ENCODE data around the gene POLDIP2.
A peak's percentile ranks its signal among the peaks of the same experiment; 100 is the strongest.

Gene POLDIP2

DNA sequence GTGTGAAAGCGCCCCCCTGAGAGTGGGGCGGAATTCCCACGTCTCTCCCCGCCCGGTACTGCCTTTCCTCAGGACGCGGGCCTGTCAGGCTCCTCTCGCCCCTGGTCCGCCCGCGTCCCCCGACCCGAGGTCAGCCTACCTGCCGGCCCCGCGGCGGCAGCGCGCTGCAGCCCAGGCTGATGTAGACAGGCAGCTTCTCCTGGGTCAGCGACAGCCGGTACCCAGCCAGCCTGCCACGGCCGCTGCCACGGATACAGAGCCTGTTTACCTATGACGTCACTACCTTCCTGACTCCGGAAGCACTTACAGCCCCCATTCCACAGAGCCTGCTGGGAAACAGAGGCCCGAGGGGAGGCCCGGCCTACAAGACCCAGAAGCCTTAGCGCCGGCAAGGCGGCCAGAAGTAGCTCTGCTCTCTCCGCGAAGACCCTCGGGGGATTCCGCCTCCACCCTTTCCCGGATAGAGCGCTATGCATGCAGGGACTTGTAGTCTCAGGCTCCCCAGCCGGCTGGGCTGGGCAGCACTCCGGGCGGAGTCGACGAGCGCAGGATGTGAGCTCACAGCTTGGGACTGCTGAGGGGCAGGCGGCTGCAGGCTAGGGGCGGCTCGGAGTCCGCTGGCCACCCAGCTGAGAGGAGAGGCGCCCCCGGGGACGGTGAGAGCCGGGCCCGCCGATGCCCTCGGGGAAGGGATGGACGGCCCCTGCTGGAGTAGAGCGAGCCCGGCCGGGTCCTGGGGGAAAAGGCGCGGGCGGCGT, 21.9 kb downstream of the POLDIP2 start, which contains the start of the genes IFT20 and TNFAIP1:
Gene IFT20, minus strand, starts transcription at position 272 of the 758 bp plus-strand sequence. CDS start 3,487 bp downstream, outside the sequence.
Gene TNFAIP1, plus strand, starts transcription at position 561 of the 758 bp plus-strand sequence. CDS start 3,761 bp downstream, outside the sequence.
- peak; percentile 94 to 100 for DNase-seq (ENCODE audit: low read depth in 1 of 2, low spot score in 1 of 2)
- peak; percentile 56; the same call in 1 of the 2 replicates for TF ChIP-seq JUND (IDR thresholded peaks at IDR 0.05; ENCODE audit: low read depth)
- in situ Hi-C loops (cut with HindIII; ENCODE audit: low pct_unique_long_range_greater_than_20kb, low sequenced_read_pairs), result no loop called here

DNA sequence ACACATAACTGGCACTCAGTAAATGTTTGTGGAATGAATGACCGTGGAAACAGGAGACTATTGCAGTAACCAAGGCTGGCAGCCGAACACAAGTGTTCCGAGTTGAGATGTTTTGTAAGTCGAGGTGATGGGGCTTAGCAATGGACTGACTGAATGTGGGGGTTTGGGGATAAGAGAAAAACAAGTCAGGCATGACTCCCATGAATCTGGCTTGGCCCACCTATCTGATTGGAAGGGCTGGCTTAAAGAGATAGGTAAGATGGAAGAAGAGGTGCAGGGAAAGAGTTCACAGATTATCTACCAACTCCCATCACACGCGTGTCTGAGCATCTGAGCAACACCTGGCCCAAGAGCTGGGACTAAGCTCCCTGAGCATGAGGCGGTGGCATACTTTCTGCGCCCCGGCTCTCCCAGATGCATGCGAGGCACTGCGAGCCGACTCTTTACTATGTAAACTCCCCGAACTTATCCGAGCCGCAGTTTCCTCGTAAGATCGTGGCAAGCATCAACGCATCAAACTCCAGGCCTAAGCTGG, 22.6 kb downstream of the POLDIP2 start:
- DNase-seq (ENCODE audit: low read depth in 1 of 2, low spot score in 1 of 2), result no peak

DNA sequence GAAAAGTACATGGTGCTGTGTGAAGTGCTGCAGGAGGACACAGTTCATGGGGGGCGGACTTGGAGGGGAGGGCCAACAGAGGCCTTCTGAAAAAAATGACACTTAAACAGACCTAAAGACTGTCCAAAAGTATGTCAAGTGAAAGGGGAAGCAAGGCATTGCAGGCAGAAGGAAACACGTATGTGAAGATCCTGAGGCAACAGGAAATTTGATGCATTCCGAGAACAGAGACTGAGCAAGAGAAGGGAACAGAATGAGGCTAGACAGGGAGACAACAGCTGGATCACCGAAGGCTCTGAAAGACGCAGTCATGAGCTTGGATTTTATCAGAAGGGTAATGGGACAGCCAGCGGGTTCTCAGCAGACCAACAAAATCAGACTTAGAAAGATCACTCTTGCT, 23.2 kb downstream of the POLDIP2 start:
- DNase-seq (ENCODE audit: low read depth in 1 of 2, low spot score in 1 of 2), result no peak
- in situ Hi-C loops (cut with HindIII; ENCODE audit: low pct_unique_long_range_greater_than_20kb, low sequenced_read_pairs), result no loop called here
- no peak for TF ChIP-seq JUND (IDR thresholded peaks at IDR 0.05; ENCODE audit: low read depth)

More for the DNA sequence above, 22.6 kb downstream of the POLDIP2 start:
- TF ChIP-seq JUND (IDR thresholded peaks at IDR 0.05; ENCODE audit: low read depth), result no peak
- in situ Hi-C loops (cut with HindIII; ENCODE audit: low pct_unique_long_range_greater_than_20kb, low sequenced_read_pairs), result no loop called here

DNA sequence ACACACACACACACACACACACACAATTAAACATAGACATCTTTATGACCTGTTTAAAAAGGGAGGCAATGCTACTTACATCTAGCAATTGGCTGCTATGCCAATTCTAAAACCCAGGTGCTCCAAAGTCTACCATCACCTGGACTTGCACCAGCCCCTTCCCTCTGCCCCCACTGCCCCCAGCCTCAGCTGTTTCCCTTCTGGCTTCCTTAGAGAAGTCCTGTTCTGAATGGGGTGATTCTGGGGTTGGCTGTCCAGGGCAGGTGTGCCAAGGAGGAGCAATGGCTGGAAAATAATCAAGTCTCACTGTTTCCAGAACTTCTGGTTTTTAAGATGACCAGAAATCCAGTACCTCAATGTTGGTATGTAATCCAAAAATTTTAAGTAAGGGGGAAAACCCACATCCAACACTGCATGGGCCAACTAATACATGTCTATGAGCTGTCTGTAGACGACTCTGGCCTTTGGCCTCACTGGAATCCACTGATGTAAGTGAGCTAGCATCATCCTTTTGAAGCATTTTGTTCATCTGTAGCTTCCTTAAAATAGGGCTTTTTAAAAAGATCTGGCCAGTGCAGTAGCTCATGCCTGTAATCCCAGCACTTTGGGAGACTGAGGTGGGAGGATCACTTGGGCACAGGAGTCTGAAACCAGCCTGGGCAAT, 24.1 kb downstream of the POLDIP2 start:
- no peak for DNase-seq (ENCODE audit: low read depth in 1 of 2, low spot score in 1 of 2)
- in situ Hi-C loops (cut with HindIII; ENCODE audit: low pct_unique_long_range_greater_than_20kb, low sequenced_read_pairs), result no loop called here
- no peak for TF ChIP-seq JUND (IDR thresholded peaks at IDR 0.05; ENCODE audit: low read depth)

DNA sequence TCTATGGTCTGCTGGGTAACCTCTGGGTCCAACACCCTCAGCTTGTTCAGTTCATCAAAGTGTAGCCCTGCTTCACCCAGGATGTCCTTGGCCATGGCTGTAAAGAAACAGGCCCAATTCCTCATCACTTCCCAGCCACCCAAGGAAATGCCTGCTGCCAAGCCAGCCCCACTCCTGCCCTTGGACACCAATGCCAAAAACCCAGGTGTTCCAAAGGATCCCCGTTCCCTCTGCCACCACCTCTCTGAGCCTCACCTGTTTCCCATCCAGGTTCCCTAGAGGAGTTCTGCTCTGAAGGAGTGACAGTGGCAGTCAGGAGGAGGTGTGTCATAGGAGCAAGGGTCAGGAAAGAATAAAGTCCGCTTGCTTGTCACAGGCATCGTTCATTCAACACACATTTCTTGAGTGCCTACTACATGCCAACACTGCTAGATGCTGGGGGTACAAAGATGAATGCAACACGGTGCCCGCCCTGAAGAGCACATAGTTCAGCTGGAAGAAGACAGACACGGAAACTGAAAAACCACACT, 25.4 kb downstream of the POLDIP2 start:
- no peak for TF ChIP-seq JUND (IDR thresholded peaks at IDR 0.05; ENCODE audit: low read depth)
- in situ Hi-C loops (cut with HindIII; ENCODE audit: low pct_unique_long_range_greater_than_20kb, low sequenced_read_pairs), result no loop called here
- DNase-seq (ENCODE audit: low read depth in 1 of 2, low spot score in 1 of 2), result no peak

DNA sequence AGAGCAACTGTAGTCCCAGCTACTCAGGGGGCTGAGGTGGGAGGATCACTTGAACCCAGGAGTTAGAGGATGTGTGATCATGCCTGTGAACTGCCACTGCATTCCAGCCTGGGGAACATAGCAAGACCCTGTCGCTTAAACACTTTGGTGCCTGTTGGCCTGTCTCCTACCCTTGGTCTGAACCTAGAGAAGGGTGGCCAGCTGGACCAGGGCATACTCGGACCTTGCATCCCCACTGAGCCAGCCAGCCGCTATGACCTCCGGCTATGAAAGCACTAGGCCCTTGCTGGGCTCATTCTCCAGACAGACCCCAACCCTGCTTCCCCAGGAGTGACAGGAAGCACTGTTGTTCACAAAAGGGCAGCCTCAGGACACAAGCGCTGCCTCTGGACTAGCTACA, 26.7 kb downstream of the POLDIP2 start:
- in situ Hi-C loops (cut with HindIII; ENCODE audit: low pct_unique_long_range_greater_than_20kb, low sequenced_read_pairs), result no loop called here
- DNase-seq (ENCODE audit: low read depth in 1 of 2, low spot score in 1 of 2), result no peak
- no peak for TF ChIP-seq JUND (IDR thresholded peaks at IDR 0.05; ENCODE audit: low read depth)

DNA sequence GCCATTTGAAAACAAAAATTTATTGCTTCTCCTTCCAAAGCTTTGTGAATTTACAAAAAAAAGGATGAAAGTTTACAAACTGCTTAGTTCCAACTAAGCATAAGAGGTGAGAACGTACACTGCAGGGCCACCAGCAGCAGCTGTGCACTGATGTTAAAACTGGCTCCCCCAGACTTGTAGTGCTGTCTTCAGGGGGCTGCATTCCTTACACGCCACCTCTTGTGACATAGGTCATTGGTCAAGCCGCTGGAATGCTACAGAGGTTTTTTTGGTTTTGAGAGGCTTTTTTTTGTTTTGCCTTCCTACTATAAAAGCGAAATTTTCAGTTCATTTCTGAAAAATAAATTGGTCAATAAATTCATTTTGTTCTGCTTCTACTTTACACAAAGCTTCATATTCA, 29.0 kb downstream of the POLDIP2 start:
- no peak for DNase-seq (ENCODE audit: low read depth in 1 of 2, low spot score in 1 of 2)

DNA sequence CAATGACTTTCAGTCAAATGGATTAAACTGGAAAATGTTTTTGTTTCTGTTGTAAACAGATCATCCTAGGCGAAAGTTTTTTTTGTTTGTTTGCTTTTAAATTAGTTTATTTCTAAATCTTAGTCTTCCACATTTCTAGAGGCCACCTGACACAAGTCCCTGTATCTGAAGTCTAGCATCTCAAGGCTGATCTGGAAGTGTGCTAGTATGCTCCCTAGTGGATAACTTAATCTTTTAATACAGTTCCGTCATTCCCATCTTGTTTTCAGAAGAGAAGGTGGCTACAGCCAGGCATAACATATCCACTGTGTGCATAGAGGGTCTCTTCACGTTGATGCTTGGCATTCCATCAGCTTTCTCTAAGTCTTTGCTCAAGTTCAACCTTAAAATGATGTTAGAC, 29.6 kb downstream of the POLDIP2 start:
- peak; percentile 36 to 52 for DNase-seq (ENCODE audit: low read depth in 1 of 2, low spot score in 1 of 2)
- in situ Hi-C loops (cut with HindIII; ENCODE audit: low pct_unique_long_range_greater_than_20kb, low sequenced_read_pairs), result no loop called here
- TF ChIP-seq JUND (IDR thresholded peaks at IDR 0.05; ENCODE audit: low read depth), result no peak

More for the DNA sequence above, 29.0 kb downstream of the POLDIP2 start:
- in situ Hi-C loops (cut with HindIII; ENCODE audit: low pct_unique_long_range_greater_than_20kb, low sequenced_read_pairs), result no loop called here
- TF ChIP-seq JUND (IDR thresholded peaks at IDR 0.05; ENCODE audit: low read depth), result no peak

DNA sequence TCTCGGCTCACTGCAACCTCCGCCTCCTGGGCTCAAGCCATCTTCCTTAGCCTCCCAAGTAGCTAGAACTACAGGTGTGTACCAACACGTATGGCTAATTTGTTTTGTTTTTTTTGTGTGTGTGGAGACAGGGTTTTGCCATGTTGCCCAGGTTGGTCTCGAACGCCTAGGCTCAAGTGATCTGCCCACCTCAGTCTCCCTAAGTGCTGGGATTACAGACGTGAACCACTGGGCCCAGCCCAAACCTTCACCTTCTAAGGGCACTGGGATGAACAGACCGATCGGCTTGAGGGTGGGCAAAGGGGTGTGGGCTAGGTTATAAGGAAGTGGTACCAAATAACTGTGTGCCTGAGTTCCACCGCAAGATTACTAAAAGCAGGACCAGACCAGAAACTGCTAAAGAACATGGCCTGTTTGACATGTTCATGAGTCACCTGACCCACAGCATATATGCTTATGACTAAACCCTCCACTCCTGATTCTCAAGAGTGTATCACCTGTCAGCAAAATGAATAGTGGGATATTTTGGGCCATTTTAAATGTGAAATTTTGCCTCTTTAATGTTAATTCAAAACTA, 30.2 kb downstream of the POLDIP2 start:
- no peak for TF ChIP-seq JUND (IDR thresholded peaks at IDR 0.05; ENCODE audit: low read depth)

DNA sequence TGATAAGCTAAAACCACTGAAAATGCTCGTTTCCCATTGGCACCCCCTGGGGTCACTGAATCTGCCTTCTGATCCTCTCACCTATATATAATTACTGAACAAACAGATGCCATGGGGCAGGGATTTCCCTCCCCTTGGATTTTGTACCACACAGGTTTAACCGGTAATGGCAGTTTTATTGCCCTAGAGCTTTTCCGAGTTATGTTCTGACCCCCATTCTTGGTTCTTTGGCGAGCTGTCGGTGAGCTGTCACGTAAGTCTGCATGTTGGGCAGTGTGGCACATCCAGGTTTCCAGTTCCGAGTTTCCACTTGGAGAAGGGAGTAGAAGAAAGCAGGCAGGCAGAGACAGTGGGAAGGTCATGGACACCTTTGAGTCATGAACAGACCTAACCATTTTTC, 31.2 kb downstream of the POLDIP2 start:
- peak; percentile 66 to 98 for DNase-seq (ENCODE audit: low read depth in 1 of 2, low spot score in 1 of 2)
- peak; percentile 63; the same call in 1 of the 2 replicates for TF ChIP-seq JUND (IDR thresholded peaks at IDR 0.05; ENCODE audit: low read depth)
- in situ Hi-C loops (cut with HindIII; ENCODE audit: low pct_unique_long_range_greater_than_20kb, low sequenced_read_pairs), result no loop called here

More for the DNA sequence above, 30.2 kb downstream of the POLDIP2 start:
- in situ Hi-C loops (cut with HindIII; ENCODE audit: low pct_unique_long_range_greater_than_20kb, low sequenced_read_pairs), result no loop called here
- no peak for DNase-seq (ENCODE audit: low read depth in 1 of 2, low spot score in 1 of 2)

DNA sequence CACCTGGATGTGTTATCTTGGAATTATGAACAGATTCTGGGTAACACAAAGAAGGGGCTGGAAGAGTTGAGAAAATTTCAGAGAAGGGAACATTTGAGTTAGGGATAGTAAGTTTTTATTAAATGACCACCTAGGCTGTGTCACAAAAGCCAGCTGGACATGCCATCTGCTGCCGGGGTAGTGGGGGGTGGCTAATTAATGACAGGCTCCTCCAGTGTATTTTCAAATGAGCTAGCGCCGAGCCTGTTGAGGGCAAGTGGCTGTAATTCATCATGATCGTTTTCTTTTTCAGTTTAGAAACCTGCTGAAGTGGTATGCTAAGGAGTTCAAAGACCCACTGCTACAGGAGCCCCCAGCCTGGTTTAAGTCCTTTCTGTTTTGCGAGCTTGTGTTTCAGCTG, 32.1 kb downstream of the POLDIP2 start:
- in situ Hi-C loops (cut with HindIII; ENCODE audit: low pct_unique_long_range_greater_than_20kb, low sequenced_read_pairs), result no loop called here
- DNase-seq (ENCODE audit: low read depth in 1 of 2, low spot score in 1 of 2), result no peak
- TF ChIP-seq JUND (IDR thresholded peaks at IDR 0.05; ENCODE audit: low read depth), result no peak

DNA sequence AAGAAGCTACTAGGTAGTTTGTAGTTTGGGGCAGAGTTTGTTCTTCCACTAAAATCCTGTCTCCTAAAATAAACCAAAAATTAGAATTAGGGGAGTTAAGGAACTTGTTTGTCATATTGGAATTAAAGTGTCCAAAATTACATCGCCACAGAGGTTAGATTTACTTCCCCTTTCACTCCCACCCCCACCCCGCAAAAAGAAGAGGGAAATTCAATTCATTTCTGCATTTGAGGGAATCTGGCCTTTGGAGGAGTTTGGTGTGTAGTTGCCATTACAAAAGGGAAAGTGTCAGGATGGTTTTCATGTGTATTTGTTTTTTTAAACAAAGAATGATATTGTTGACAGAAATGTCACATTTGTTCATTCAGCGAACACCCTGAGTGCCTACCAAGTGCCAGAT, 32.5 kb downstream of the POLDIP2 start:
- DNase-seq (ENCODE audit: low read depth in 1 of 2, low spot score in 1 of 2), result no peak
- in situ Hi-C loops (cut with HindIII; ENCODE audit: low pct_unique_long_range_greater_than_20kb, low sequenced_read_pairs), result no loop called here
- TF ChIP-seq JUND (IDR thresholded peaks at IDR 0.05; ENCODE audit: low read depth), result no peak
